Right ventricle myocardium inferior (tissue), 1 donor: ENCODE results near the gene DMBX1. TPM values are rescaled to one million over a fixed set of nuclear protein-coding genes. Genes with fewer than 3 reads are reported as not detected.

Experiments used
- ATAC-seq: fragments of 200-7000 bp; cut with Tn5 transposase; one replicate; pipeline ENCODE4 v1.9.1; 2020; ENCODE audit warnings: mild to moderate bottlenecking, moderate library complexity
- DNase-seq: peaks from one replicate; pipeline ENCODE4 v3.0.0; 2021; ENCODE audit errors: missing footprints
- intact Hi-C: fragments of 100-400 bp; cut with DNase I; formaldehyde crosslinking; loops from one replicate; pipeline ENCODE4 v1.11.0; 2022
- total RNA-seq: library from RNA; stranded (reverse); fragmentation: NEBNext Ultra II Directional; extraction: Animal tissue kit (Norgen Biotek cat#: 25700); gene quantifications from one replicate; pipeline ENCODE4 v1.2.1, GENCODE V29; 2021
- donor health status: DM: no; HTN: yes; CAD: no; lungs with severe emphysema.

The DMBX1 gene
- total RNA-seq, 1 donor from 2014 or later, result not detected

DNA sequence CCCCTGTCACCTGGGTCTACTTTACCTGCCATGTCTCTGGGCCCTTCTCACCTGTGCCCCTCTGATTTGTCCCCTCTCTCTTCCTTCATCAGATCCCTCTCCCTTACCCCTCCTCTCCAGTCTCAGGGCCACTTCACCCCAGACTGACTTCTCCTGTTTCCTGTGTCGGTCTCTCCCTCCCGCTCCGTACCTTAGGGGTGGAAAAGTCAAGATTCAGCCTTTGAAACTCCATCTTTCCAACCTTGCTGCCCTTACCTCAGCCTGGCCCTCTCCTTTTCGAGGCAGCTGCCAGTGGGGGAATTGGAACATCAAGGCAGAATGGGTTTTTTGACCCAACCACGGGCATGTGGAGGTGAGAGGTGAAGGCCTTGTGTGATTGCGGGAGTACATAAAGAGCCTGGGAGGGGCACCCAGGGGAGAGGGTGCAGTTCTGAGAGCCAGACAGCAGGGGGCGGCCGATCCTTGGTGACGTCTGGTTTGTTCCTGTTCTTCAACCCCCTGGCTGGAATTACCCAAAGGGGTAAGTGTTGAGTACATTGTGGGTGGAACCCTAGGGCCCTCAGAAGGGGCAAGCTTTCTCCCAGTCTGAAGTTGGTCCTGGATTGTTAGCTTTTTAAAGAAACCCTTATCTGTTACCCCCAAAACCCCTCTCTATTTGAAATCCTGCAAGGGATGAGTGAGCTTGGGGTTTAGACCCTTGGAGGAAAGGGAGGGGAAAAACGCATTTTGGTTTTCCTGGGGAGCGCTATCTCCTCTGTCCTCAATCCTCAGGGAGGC lies 12.3 kb upstream of the DMBX1 start:
- DNase-seq, result peak; percentile 86
- intact Hi-C loops, result loop anchor here (5.0 kb wide), 2 partner anchors 50 to 250 kb away; no protein-coding TSS in a partner anchor
- ATAC-seq, result peak; percentile 74

DNA sequence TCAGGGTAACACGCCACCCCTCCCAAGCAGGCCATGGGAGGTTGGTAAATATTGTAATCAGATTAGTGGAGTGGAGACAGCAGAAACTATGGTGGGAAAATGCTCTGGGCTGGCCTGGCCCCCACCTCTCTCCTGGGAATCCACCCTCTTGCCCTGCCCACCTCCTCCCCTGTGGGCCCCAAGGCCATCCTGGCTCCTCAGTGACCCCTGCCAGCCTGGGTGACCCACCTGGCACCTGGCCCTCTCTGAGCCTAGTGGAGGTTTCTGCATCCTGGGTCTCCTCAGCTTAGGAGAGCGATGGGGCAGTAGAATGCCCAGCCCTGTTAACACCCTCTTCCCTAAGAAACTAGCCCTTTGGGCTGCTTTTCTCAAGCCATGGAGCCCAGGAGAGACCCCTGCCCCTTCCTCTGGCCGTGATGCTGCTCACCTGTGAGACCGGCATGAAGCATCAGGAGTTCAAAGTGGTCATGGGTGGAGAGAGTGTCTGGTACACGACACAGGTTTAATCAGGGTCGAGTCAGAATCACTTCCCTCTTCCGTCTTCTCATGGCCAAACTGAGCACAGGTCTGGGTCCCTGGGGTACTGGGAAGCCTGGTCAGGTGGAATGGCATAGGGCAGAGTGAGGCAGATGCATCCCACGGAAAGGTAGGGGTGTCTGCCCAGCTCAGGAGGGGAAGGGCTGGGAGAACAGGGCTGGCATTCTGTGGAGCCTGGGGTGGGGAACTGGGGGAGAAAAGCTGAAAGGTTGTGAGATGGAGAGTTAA lies 10.7 kb upstream of the DMBX1 start:
- DNase-seq (no peak), ATAC-seq (no peak)
- intact Hi-C loops, result loop anchor here (5.0 kb wide), 2 partner anchors 48 to 248 kb away; no protein-coding TSS in a partner anchor

DNA sequence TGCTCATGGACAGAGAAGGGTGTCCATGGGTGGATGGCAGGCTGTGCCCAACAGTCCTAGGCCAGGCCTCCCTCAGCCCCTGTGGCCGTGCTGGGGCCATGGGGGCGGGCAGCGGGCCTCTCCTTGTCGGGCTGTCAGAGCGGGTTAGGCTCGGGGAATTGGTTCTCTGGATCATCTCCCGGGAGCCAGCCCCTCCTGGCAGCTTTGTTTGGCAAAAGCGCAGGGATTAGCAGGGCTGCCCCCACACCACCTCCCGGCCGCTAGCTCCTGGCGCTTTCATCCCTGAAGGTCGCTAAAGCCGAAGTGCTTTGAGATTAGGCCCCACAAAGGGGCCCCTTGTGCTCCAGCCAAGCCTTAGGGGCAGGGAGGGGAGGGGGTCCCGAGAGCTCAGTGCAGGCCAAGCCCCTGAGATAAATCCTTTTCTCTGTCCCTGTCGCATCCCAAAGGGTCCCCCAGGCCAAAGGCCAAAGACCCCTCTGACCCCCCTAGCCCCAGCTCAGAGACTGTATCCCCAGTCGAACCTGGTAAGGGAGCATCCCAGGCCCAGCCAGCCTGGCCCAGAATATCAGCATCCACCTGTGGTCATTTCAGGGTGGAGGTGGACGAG lies 9.8 kb upstream of the DMBX1 start:
- intact Hi-C loops, result loop anchor here (5.0 kb wide), 2 partner anchors 47 to 247 kb away; no protein-coding TSS in a partner anchor
- DNase-seq, result peak; percentile 2
- no peak for ATAC-seq

GRCh38 chr1:46480959-46481646 lies 8.5 kb upstream of the DMBX1 start:
- intact Hi-C loops, result no loop called here
- no peak for ATAC-seq
- DNase-seq, result no peak

GRCh38 chr1:46481961-46482360 lies 7.7 kb upstream of the DMBX1 start:
- DNase-seq (peak; percentile 3), ATAC-seq (no peak)
- intact Hi-C loops, result no loop called here

DNA sequence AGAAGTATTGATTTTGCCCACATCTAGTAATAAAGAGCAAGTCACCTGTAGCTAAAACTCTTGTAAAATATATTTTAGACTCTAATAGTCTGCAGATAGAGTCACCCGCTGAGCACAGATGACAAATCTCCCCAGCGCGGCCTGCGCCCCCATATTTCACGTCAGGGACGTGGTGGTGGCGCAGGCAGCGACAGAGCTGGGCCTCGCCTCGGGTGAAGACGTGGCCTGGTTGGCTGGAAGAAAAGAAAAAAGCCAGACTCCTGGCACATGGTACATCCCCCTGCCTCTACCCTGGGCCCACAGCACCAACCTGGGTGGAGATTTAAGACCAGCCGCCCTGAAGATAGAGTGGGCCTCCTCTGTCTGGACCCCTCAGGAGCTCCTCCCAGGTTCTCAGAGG lies 6.0 kb upstream of the DMBX1 start:
- ATAC-seq (no peak), DNase-seq (no peak)

GRCh38 chr1:46484783-46485490 lies 4.7 kb upstream of the DMBX1 start:
- intact Hi-C loops, result no loop called here
- ATAC-seq (no peak), DNase-seq (peak; percentile 31)

More for the DNA sequence above, 6.0 kb upstream of the DMBX1 start:
- intact Hi-C loops, result no loop called here

DNA sequence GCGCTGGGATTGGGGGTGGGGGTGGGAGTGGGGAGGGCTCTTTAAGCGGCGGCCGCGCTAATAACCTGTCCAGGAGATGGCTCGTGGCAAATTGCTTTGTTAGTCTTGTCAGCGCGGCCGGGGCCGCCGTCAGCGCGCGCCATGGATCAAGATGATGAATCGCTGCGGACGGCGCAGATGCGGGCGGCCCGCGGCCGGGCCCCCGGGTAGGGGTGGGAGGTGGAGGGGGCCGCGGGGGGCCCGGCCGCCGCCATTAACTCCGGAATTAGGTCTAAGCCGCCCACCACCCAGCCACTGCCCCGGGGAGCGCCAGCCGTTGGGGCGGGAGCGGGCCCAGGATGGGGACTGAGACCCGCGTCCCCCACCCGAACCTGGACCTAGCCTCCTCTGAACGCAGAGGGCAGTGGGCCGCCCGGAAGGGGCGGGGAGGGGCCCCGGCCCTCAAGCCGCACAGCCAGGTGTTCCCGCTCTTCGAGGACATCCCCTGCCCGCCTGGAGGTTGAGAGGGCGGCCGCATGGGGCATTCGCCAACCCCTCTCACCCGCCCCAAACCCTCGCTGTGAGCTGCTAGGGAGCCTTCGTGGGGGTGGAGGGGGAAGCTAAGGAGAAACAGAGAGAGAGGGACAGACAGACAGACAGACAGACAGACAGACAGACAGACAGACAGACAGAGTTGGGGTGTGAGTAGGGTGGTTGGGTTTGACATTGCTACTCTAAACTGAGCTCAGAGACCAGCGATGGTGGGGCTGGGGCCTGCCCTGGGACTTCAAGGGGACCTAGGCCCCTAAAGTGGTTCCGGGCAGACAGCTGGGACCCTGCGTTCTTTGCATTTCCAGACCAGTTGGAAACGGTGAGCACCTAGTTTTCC lies 3.8 kb upstream of the DMBX1 start:
- intact Hi-C loops, result no loop called here
- no peak for ATAC-seq
- DNase-seq, result no peak

DNA sequence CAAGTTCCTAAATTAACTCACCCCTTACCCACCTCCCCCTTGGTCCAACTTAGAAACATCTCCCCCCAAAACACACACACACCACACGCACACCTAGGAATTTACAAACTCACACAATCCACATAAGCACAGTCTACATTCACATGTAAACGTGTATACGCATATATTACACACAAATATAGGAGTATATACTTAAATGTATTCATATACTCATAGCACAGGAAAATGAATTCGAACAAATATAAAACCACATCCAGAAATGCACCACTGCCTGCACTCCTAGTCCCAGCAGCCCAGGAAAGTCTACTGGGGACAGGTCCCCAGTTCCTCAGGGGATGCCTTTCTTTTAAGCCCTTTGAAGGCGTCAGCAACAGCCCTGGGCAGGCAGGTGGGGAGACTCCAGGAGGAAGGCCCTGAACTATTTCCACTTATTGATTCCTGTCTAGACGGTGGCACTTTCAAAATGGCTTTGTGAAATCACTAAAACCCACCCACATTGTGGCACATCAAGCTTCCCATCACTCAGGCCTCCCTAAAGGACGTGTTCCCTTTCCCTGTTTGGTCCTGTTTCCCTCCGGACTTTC lies 3.1 kb upstream of the DMBX1 start:
- intact Hi-C loops, result no loop called here
- ATAC-seq, result no peak
- peak; percentile 11 for DNase-seq

DNA sequence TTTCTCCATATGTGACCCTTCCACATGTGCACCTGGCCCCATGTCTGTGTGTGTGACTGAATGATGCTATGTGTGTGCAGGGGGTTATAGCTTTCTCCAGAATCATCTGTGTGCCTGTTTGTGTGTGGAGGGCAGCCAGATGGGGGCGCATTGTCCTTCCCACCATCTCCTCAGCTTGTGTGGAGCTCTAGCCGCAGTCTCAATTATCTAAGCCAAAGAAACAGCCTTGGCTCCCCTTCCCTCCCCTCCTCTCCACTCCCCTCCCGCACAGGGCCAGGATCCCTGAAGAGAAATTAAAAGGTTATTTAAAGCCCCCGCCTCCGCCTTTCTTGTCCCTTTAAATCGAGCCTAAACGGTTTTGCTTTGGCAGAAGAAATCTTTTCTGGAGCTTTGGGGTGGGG lies 1.8 kb upstream of the DMBX1 start:
- no peak for DNase-seq
- intact Hi-C loops, result no loop called here
- no peak for ATAC-seq

- intact Hi-C loops, result no loop called here
- no peak for ATAC-seq
- peak; percentile 31 for DNase-seq
Observed at GRCh38 chr1:46488343-46489168, 1.1 kb upstream of the DMBX1 start.

- ATAC-seq, result no peak
- peak; percentile 60 for DNase-seq
- intact Hi-C loops, result no loop called here
Observed at GRCh38 chr1:46489169-46489637, 433 bp upstream of the DMBX1 start.

DNA sequence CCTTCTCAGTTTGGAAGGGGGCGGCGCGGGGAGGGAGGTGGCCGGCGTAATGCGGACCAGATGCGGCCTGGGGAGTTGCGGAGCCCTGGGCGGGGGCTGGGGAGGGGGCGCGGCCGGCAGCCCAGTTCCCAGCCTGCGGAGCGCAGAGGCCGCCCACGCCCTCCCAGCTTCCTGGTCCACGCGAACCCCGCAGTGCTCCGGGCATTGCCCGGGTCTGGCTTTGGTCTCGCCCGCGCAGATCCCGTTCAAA lies 695 bp downstream of the DMBX1 start:
- DNase-seq, result peak; percentile 1
- ATAC-seq, result no peak
- intact Hi-C loops, result no loop called here

DNA sequence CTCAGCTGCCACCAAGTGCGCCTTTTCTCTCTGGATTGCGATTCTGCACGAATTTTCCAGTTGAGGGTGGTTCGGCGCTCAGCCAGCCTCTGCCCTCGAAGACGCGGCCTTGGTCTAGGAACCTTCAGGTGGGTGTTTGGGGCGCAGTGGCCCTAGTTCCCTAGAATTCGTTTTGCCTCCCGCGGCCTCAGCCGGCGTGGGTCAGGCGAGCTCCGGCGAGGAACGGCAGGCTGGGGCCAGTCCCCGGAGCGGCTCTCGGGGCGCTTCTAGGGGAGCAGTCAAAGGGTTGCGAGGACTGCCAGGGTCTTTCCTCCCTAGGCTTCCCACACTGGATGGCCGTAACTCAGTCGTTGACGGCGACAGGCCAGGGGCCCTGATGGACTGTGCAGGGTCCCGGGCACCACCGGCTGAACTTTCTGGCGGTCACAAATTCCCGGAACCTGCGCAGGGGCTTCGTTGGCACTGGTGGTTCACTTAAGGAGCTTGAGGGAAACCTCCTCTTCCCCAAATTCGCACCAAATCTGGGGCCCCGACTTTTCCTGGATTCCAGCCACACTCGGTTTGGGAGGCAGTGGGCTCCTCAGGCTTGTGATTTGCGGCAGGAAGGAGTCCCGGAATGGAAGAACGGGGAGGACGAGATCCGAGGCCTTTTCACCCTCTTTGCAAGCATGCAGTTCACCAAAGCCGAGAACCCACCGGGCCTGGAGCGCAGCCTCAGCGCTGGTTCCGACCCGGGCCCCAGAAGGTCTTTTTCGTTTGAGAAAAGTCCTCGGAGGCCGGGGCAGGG lies 1.2 kb downstream of the DMBX1 start:
- intact Hi-C loops, result no loop called here
- DNase-seq, result peak; percentile 37
- no peak for ATAC-seq

DNA sequence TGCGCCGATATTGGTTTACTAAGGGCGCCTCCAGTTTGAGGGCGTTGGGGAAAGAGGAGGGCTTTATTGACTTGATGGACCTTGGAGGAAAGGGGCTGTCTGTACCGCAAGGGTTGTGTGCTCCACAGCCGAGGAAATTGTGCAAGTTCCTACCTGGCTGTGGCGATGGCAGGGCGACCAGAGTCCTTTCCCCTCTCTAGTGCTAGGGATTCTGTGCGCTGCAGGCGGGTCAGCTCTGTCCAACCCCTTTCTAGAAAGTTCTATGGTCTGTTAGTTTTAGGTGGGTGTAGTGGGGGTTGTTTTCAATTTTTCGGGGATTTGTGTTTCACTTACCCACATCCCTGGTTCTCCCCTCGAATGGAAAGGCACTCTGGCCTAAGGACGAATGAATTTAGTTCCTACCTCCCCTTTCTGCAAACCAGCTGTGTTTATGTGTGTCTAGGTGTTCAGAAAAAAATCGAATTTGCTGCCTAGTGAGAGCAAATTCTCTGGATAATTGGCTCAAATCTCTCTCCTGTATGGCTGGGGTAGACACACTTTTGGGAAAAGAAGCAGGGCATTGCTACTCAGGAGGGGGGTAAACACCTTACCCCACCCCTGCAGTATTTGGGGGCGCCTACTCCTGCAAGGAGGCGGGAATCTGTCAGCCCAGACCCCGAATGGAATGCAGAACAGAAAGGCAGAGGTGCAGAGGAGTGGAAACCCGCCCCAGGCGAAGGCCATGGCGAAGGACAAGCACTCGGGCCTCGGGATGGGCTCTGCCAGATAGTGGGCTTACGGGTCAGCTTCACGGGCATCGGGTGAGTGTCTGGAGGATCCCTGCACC lies 2.0 kb downstream of the DMBX1 start:
- intact Hi-C loops, result no loop called here
- no peak for ATAC-seq
- no peak for DNase-seq
